Activated CD8-positive, alpha-beta T cell treated with anti-CD3 and anti-CD28 coated beads, Interleukin-2, amount 10 ng/mL, durations not matched to agents 7 days and 5 days (primary cell): ENCODE measurements around the gene PPM1H. TPM values are rescaled to one million over a fixed set of nuclear protein-coding genes. Genes with fewer than 3 reads are reported as not detected.

Experiments
- ATAC-seq: fragments of 150-1000 bp; cut with Tn5 transposase; one replicate; pipeline ENCODE4 v1.10.0; 2021; ENCODE audit warnings: moderate library complexity
- CTCF ChIA-PET: fragments of 350-600 bp; sonication (Branson Sonifier 250); formaldehyde crosslinking; loops from one replicate; lab custom pipeline; 2021; ENCODE audit warnings: antibody characterized with exemption; lab: Charles Lee
- POLR2A ChIA-PET: fragments of 350-600 bp; sonication (Branson Sonifier 250); formaldehyde crosslinking; loops from one replicate; lab custom pipeline; 2021; ENCODE audit warnings: antibody characterized with exemption; lab: Charles Lee
- DNase-seq: peaks from one replicate; pipeline ENCODE4 v3.0.0-alpha.2; 2020
- H3K27ac Mint-ChIP-seq: one replicate; pipeline ENCODE4 v1.8.0; 2021; ENCODE audit warnings: mild to moderate bottlenecking, mixed read lengths
- H3K27me3 Mint-ChIP-seq: one replicate; pipeline ENCODE4 v1.8.0; 2021; ENCODE audit warnings: low read depth, mixed read lengths
- H3K36me3 Mint-ChIP-seq: one replicate; pipeline ENCODE4 v1.8.0; 2021; ENCODE audit warnings: low read depth, mixed read lengths
- H3K4me1 Mint-ChIP-seq: one replicate; pipeline ENCODE4 v1.8.0; 2021; ENCODE audit warnings: low read depth, mixed read lengths
- H3K4me3 Mint-ChIP-seq: one replicate; pipeline ENCODE4 v1.8.0; 2021; ENCODE audit warnings: mild to moderate bottlenecking, mixed read lengths
- H3K9me3 Mint-ChIP-seq: one replicate; pipeline ENCODE4 v1.8.0; 2022; ENCODE audit warnings: mixed read lengths; ENCODE audit not compliant: insufficient read depth
- total RNA-seq, 2 experiments: library from RNA; stranded (reverse); gene quantifications; one replicate each; pipeline ENCODE4 v1.2.3, GENCODE V29; 2021

Gene PPM1H
- total RNA-seq, 2 experiments from 2014 or later = not detected

DNA sequence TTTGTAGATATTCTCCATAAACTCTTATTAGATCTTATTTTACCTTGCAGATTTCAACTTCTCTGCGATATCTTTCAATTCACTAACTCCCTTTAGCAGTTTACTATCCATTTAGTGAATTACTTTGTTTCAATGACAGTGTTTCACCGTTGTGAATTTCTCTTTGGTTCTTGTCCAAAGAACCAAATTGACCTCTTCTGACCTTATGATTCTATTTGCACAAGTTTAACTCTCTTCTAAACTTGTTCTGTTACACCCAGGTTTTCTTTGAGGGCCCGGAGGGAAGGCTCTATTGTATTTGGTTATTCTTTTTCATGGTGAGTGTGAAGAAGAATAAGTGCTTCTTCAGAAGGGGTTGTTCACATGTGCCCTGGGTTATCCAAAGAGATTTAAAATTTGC, 281.6 kb downstream of the PPM1H start:
- Mint-ChIP-seq H3K9me3 (no peaks in the 10 kb centered on the region), H3K27me3 (peaks cover 55% of the 10 kb centered on the region), H3K36me3 (no peaks in the 10 kb centered on the region), H3K4me1 (peaks cover 20% of the 10 kb centered on the region), H3K27ac (no peak overlapping the region), H3K4me3 (no peak overlapping the region)
- ATAC-seq (no peak), DNase-seq (no peak)
- ChIA-PET POLR2A (interaction anchor here (0.6 kb wide), 1 partner anchor 1376 kb away, joined by 4 read pairs; no protein-coding TSS in a partner anchor), CTCF (interaction anchor here (1.0 kb wide), 1 partner anchor 38 kb away, joined by 3 read pairs; no protein-coding TSS in a partner anchor)

DNA sequence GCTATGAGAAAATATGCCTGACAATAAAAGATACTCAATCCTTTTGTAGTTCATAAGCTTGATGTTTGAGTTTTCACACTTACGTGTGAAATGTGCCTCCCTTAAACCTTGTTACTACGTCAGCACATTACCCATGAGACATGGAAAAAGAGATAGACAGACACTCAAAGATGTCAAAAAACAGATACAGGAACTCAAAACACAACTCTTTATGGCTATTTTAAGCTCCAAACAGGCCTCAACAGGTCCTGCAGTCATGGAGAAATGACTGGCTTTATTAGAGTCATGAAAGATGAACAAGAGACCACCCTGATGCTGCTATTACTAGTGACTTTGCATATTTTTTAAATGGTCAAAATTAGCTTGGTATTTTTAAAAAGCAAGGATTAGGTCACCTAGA, 283.8 kb downstream of the PPM1H start:
- no peaks in the 10 kb centered on the region for H3K9me3 Mint-ChIP-seq
- ChIA-PET POLR2A (no interaction called here), CTCF (no interaction called here)
- H3K27me3 Mint-ChIP-seq = peaks cover 39% of the 10 kb centered on the region
- H3K4me1 Mint-ChIP-seq = peaks cover 15% of the 10 kb centered on the region
- no peaks in the 10 kb centered on the region for H3K36me3 Mint-ChIP-seq
- no peak overlapping the region for H3K4me3 Mint-ChIP-seq
- H3K27ac Mint-ChIP-seq = no peak overlapping the region
- no peak for ATAC-seq
- no peak for DNase-seq

DNA sequence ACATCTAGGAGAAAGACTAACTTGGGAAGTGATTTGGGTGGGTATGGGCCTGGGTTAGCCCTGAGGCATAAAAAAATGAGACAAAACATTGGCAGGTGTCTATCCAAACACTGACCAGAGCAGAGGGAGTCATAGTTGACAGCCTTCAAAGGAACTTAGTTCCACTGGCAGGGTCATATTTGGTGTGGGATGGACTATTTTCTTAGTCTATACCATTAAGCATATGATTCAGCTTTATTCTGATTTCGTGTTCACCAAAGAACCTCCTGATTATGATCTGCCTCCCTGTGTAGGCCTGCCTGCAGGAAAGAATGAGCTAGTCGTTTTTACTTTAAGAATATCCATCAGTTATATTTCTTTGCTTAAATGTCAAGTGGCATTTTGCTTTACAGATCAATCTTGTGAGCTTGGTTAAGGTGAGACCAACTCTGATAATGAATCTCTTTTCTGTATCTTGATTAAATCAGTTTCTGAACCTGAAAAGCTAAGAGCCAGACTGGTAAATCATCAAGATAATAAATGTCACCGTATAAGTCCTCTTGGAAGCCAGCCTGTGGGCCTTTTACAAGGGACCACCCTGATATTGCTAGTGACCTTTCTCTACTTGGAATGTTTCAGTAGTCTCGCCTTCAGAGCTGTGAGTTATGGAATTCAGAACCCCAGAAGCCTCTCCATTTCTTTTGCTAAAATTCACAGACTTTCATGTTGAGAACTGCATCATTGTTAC, 285.4 kb downstream of the PPM1H start:
- Mint-ChIP-seq H3K9me3 (no peaks in the 10 kb centered on the region), H3K4me3 (no peak overlapping the region), H3K36me3 (no peaks in the 10 kb centered on the region), H3K27ac (no peak overlapping the region), H3K4me1 (peaks cover 6% of the 10 kb centered on the region), H3K27me3 (peaks cover 29% of the 10 kb centered on the region)
- DNase-seq = no peak
- ChIA-PET POLR2A (interaction anchor here (1.0 kb wide), 1 partner anchor 47 kb away, joined by 5 read pairs; no protein-coding TSS in a partner anchor), CTCF (interaction anchor here (1.1 to 1.3 kb wide), 2 partner anchors 145 to 148 kb away, joined by 3 to 4 read pairs; no protein-coding TSS in a partner anchor)
- no peak for ATAC-seq

DNA sequence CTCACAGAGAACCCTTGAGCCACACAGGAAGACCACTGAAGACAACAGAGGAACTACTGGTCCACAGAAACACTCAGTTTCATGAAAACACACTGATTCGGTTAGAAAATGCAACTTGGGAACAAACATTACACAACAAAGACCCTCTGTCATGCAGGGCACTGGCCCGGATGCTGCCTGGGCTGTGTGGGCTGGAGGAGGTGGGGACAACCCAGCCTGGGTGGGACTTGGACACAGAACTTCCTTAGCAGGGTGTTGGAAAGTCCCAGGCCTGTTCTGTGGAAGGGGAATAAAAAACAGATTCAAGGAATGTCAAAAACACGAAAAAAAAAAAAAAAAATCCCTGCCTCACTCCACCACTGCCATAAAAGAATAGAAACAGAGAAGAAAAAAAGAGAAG, 287.4 kb downstream of the PPM1H start:
- no peak overlapping the region for H3K27ac Mint-ChIP-seq

GRCh38 chr12:62646566-62646965, 288.4 kb downstream of the PPM1H start:
- no peak for ATAC-seq
- ChIA-PET CTCF (no interaction called here), POLR2A (no interaction called here)
- Mint-ChIP-seq H3K4me3 (no peak overlapping the region), H3K27me3 (peaks cover 9% of the 10 kb centered on the region), H3K27ac (no peak overlapping the region), H3K9me3 (no peaks in the 10 kb centered on the region), H3K4me1 (peaks cover 1% of the 10 kb centered on the region), H3K36me3 (no peaks in the 10 kb centered on the region)
- no peak for DNase-seq

More for the DNA sequence above, 287.4 kb downstream of the PPM1H start:
- Mint-ChIP-seq H3K4me3 (no peak overlapping the region), H3K27me3 (peaks cover 17% of the 10 kb centered on the region), H3K9me3 (no peaks in the 10 kb centered on the region), H3K4me1 (no peaks in the 10 kb centered on the region), H3K36me3 (no peaks in the 10 kb centered on the region)
- no peak for DNase-seq
- ChIA-PET CTCF (no interaction called here), POLR2A (no interaction called here)
- no peak for ATAC-seq

DNA sequence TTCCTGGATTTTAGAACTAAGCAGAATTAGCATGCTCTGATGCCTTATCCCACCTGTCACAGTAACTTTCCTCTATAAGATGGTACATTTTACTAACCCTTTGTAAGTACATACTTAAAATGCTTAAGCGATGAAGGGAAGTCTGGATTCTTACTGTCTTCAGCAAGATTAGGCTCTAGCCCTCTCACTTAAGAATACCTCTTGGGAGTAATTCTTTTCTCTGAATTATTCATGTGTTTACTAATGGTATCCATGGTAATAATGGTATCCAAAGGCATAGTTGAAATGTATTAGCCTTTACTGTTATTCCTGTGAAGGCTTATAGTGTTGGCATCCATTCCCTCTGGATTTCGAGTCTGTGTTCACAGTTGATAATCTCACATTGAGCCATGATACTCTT, 291.5 kb downstream of the PPM1H start:
- POLR2A ChIA-PET = no interaction called here

DNA sequence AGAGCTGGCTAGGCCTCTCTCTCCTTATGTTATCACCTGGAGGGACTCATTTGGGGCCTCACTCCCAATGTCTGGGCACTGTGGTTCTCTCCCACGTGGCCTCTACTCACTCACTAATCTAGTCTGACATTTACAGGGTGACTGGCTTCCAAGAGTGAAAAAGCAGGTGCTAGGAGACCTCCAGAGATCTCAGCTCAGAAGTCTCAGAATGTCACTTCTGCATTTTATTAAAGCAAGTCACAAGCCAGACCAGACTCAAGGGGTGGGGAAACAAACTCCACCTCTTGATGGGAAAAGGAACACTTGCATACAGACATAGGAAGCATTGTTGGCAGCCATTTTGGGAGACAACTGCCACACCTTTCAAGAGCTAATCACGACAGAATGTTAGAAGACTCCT, 292.5 kb downstream of the PPM1H start:
- ChIA-PET CTCF (no interaction called here), POLR2A (interaction anchor here (0.5 to 2.6 kb wide), 2 partner anchors 39 to 1762 kb away, joined by 4 to 12 read pairs; no protein-coding TSS in a partner anchor)
- ATAC-seq = no peak

More for the DNA sequence above, 291.5 kb downstream of the PPM1H start:
- CTCF ChIA-PET = no interaction called here
- Mint-ChIP-seq H3K9me3 (no peaks in the 10 kb centered on the region), H3K27ac (no peak overlapping the region), H3K4me3 (no peak overlapping the region), H3K36me3 (no peaks in the 10 kb centered on the region), H3K27me3 (peaks cover 9% of the 10 kb centered on the region), H3K4me1 (peaks cover 15% of the 10 kb centered on the region)
- ATAC-seq = no peak
- no peak for DNase-seq

DNA sequence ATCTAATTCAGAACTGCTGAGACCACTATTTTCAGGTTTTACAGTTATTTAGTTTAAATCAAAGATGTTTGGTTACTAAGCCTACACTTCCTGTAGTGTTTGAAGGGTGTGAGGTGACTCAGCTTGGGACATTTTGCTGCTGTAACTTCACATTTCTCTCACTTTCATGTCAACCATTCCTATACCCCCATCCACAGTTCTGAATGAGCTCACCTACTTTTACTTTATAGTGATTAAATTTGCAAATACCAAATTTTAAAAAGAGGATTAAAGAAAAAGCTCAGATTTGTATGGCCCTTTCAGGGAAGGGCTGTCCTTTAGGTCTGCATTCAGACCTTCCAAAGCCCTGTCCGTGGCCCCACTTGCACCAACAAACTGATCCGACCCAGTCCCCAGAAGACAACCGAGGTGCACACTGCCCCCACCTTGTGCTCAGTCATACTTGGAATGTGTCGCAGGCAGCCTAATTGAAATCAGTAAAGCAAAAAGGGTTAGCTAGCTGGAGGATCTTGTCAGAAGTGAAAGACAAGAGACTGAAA, 294.0 kb downstream of the PPM1H start:
- no peaks in the 10 kb centered on the region for H3K9me3 Mint-ChIP-seq
- POLR2A ChIA-PET = interaction anchor here (2.6 kb wide), 1 partner anchor 38 kb away, joined by 12 read pairs; no protein-coding TSS in a partner anchor
- peak; percentile 87 for ATAC-seq
- peaks cover 15% of the 10 kb centered on the region for H3K4me1 Mint-ChIP-seq
- peaks cover 11% of the 10 kb centered on the region for H3K27me3 Mint-ChIP-seq
- CTCF ChIA-PET = interaction anchor here (0.5 to 1.2 kb wide), 7 partner anchors 9 to 203 kb away, joined by 3 to 4 read pairs (median 4); no protein-coding TSS in a partner anchor
- no peaks in the 10 kb centered on the region for H3K36me3 Mint-ChIP-seq
- H3K4me3 Mint-ChIP-seq = no peak overlapping the region
- DNase-seq = peak; percentile 31
- no peak overlapping the region for H3K27ac Mint-ChIP-seq

More for the DNA sequence above, 292.5 kb downstream of the PPM1H start:
- no peaks in the 10 kb centered on the region for H3K9me3 Mint-ChIP-seq
- H3K4me3 Mint-ChIP-seq = no peak overlapping the region
- no peaks in the 10 kb centered on the region for H3K36me3 Mint-ChIP-seq
- no peak for DNase-seq
- H3K27me3 Mint-ChIP-seq = peaks cover 9% of the 10 kb centered on the region
- peaks cover 15% of the 10 kb centered on the region for H3K4me1 Mint-ChIP-seq
- H3K27ac Mint-ChIP-seq = no peak overlapping the region

- DNase-seq (no peak), ATAC-seq (no peak)
- Mint-ChIP-seq H3K9me3 (no peaks in the 10 kb centered on the region), H3K27me3 (peaks cover 32% of the 10 kb centered on the region), H3K4me1 (peaks cover 15% of the 10 kb centered on the region), H3K27ac (no peak overlapping the region), H3K4me3 (no peak overlapping the region), H3K36me3 (no peaks in the 10 kb centered on the region)
- POLR2A ChIA-PET = no interaction called here
- CTCF ChIA-PET = no interaction called here
Measured at GRCh38 chr12:62637679-62638078, 297.3 kb downstream of the PPM1H start.

GRCh38 chr12:62635649-62636048, 299.3 kb downstream of the PPM1H start:
- no peak for DNase-seq
- no peak overlapping the region for H3K27ac Mint-ChIP-seq
- POLR2A ChIA-PET = interaction anchor here (1.2 kb wide), 1 partner anchor 33 kb away, joined by 4 read pairs; no protein-coding TSS in a partner anchor
- peaks cover 48% of the 10 kb centered on the region for H3K27me3 Mint-ChIP-seq
- peaks cover 16% of the 10 kb centered on the region for H3K4me1 Mint-ChIP-seq
- no peak overlapping the region for H3K4me3 Mint-ChIP-seq
- no peaks in the 10 kb centered on the region for H3K9me3 Mint-ChIP-seq
- no peak for ATAC-seq
- no peaks in the 10 kb centered on the region for H3K36me3 Mint-ChIP-seq
- CTCF ChIA-PET = interaction anchor here (1.5 kb wide), 1 partner anchor 29 kb away, joined by 3 read pairs; no protein-coding TSS in a partner anchor

DNA sequence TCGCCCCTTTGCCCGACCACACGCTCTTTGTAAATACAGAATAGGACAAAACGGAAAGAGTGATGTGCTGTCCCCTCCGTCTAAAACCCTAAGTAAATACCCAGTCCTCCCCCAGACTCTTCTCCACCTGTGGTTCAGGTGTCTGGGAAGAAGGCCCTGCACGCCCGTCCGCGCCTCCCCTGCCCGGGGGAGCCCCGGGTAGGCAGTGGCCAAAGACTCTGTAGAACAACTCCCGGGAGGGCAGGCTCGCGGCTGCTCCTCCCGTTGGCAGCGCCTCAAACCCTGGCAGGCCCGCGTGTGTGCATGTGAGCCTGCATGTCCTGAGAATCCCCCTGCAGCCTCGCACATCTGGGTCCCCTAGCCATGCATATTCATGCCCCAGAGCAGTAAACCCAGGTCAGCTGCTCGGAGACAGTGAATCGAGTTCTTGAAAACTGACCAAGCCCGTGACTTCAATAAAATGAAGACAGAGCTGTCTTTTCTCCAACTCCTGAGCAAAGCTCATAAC, 302.5 kb downstream of the PPM1H start:
- peak; percentile 22 for DNase-seq
- peaks cover 69% of the 10 kb centered on the region for H3K27me3 Mint-ChIP-seq
- peak overlapping the region; percentile 71 for H3K4me3 Mint-ChIP-seq
- H3K9me3 Mint-ChIP-seq = no peaks in the 10 kb centered on the region
- no peaks in the 10 kb centered on the region for H3K36me3 Mint-ChIP-seq
- peak; percentile 38 for ATAC-seq
- ChIA-PET CTCF (interaction anchor here (1.3 kb wide), 1 partner anchor 8 kb away, joined by 4 read pairs; no protein-coding TSS in a partner anchor), POLR2A (interaction anchor here (0.6 to 1.4 kb wide), 2 partner anchors 29 to 50 kb away, joined by 3 to 7 read pairs; no protein-coding TSS in a partner anchor)
- no peak overlapping the region for H3K27ac Mint-ChIP-seq
- peaks cover 12% of the 10 kb centered on the region for H3K4me1 Mint-ChIP-seq
